T-helper 9 cell (primary cell): Measurements from ENCODE around the gene PCGF3.
"Not testable (repeated sequence)": the region's sequence is repeated elsewhere in the genome, so short reads cannot be mapped to it uniquely, and the experiment has no call there.

Experiments
- DNase-seq: peaks from one replicate; pipeline ENCODE4 v3.0.0-alpha.2; 2020

The PCGF3 gene

GRCh38 chr4:766559-767283 is 61.1 kb downstream of the PCGF3 start:
- DNase-seq = no peak

- no peak for DNase-seq
Observed at GRCh38 chr4:768076-768475, 62.4 kb downstream of the PCGF3 start.

GRCh38 chr4:768995-769394 is 63.4 kb downstream of the PCGF3 start:
- DNase-seq = no peak

- DNase-seq = no peak
Observed at GRCh38 chr4:769511-769910, 63.9 kb downstream of the PCGF3 start.

GRCh38 chr4:770022-770421 is 64.4 kb downstream of the PCGF3 start:
- DNase-seq = no peak

- no peak for DNase-seq
Observed at GRCh38 chr4:771464-771863, 65.8 kb downstream of the PCGF3 start.

- no peak for DNase-seq
Observed at GRCh38 chr4:772118-772517, 66.5 kb downstream of the PCGF3 start.

GRCh38 chr4:772776-773175 is 67.1 kb downstream of the PCGF3 start:
- no peak for DNase-seq

- DNase-seq = no peak
Observed at GRCh38 chr4:773214-773613, 67.6 kb downstream of the PCGF3 start.

- DNase-seq = not testable (repeated sequence)
Observed at GRCh38 chr4:774419-775092, 68.9 kb downstream of the PCGF3 start.

- not testable (repeated sequence) for DNase-seq
Observed at GRCh38 chr4:775485-775884, 69.9 kb downstream of the PCGF3 start.

GRCh38 chr4:776743-777441 is 71.3 kb downstream of the PCGF3 start:
- DNase-seq = no peak

- no peak for DNase-seq
Observed at GRCh38 chr4:777520-778262, 72.1 kb downstream of the PCGF3 start.

- DNase-seq = no peak
Observed at GRCh38 chr4:779555-779954, 73.9 kb downstream of the PCGF3 start.

GRCh38 chr4:780255-780654 is 74.6 kb downstream of the PCGF3 start:
- DNase-seq = not testable (repeated sequence)

GRCh38 chr4:780716-781492 is 75.3 kb downstream of the PCGF3 start:
- DNase-seq = no peak

- peak; percentile 97 for DNase-seq
Observed at GRCh38 chr4:781493-782216, 76.0 kb downstream of the PCGF3 start.

- DNase-seq = no peak
Observed at GRCh38 chr4:784401-785331, 79.0 kb downstream of the PCGF3 start.

GRCh38 chr4:785332-786073 is 79.9 kb downstream of the PCGF3 start:
- no peak for DNase-seq
